Karpas-422 (cell line): ENCODE data around the gene CNTNAP3. TPM values are rescaled to one million over a fixed set of nuclear protein-coding genes. Genes with fewer than 3 reads are reported as not detected.
"Not testable (repeated sequence)": the region's sequence is repeated elsewhere in the genome, so short reads cannot be mapped to it uniquely, and the experiment has no call there.

ENCODE experiments used
- DNase-seq: peaks from one replicate; pipeline ENCODE4 v3.0.0-alpha.2; 2015
- H2AFZ ChIP-seq: fragments of 200-600 bp; sonication (generic); 2 replicates; pipeline ENCODE4 v1.6.1; 2014; ENCODE audit warnings: antibody characterized with exemption, low read length, mixed read lengths
- H3K27ac ChIP-seq: fragments of 200-600 bp; sonication (generic); 2 replicates; pipeline ENCODE4 v1.5.1; 2014; ENCODE audit warnings: mild to moderate bottlenecking, low read length, moderate library complexity
- H3K27me3 ChIP-seq: fragments of 200-600 bp; sonication (generic); 2 replicates; pipeline ENCODE4 v1.6.1; 2014; ENCODE audit warnings: low read length, mixed read lengths
- H3K36me3 ChIP-seq: fragments of 200-600 bp; sonication (generic); 2 replicates; pipeline ENCODE4 v1.6.1; 2014; ENCODE audit warnings: low read length, mixed read lengths; ENCODE audit not compliant: insufficient read depth
- H3K4me1 ChIP-seq: fragments of 200-600 bp; sonication (generic); 2 replicates; pipeline ENCODE4 v1.6.1; 2014; ENCODE audit warnings: mild to moderate bottlenecking, low read length, mixed read lengths
- H3K4me2 ChIP-seq: fragments of 200-600 bp; sonication (generic); 2 replicates; pipeline ENCODE4 v1.6.1; 2014; ENCODE audit warnings: low read length, low read depth, mild to moderate bottlenecking; ENCODE audit not compliant: poor library complexity, severe bottlenecking
- H3K4me3 ChIP-seq: fragments of 200-600 bp; sonication (generic); 2 replicates; pipeline ENCODE4 v1.5.1; 2014; ENCODE audit warnings: mild to moderate bottlenecking, antibody characterized with exemption, low read length, mixed read lengths
- H3K79me2 ChIP-seq: fragments of 200-600 bp; sonication (generic); 2 replicates; pipeline ENCODE4 v1.6.1; 2014; ENCODE audit warnings: mild to moderate bottlenecking, low read length, mixed read lengths
- H3K9ac ChIP-seq: fragments of 200-600 bp; sonication (generic); 2 replicates; pipeline ENCODE4 v1.6.0; 2014; ENCODE audit warnings: low read length
- H3K9me2 ChIP-seq: fragments of 200-600 bp; sonication (generic), shearing (Covaris generic); replicated peaks from 2 replicates; pipeline ENCODE4 v1.6.0; 2014; ENCODE audit warnings: mild to moderate bottlenecking, low read length, moderate library complexity; ENCODE audit not compliant: insufficient read depth
- H3K9me3 ChIP-seq: fragments of 300-700, 200-600 bp; sonication (generic); 2 replicates; pipeline ENCODE4 v1.6.1; 2014; ENCODE audit warnings: low read length, mixed read lengths
- H4K20me1 ChIP-seq: fragments of 200-600 bp; sonication (generic); 2 replicates; pipeline ENCODE4 v1.6.1; 2014; ENCODE audit warnings: mild to moderate bottlenecking, antibody characterized with exemption, low read length, low read depth; ENCODE audit not compliant: insufficient read depth
- total RNA-seq: library from RNA; depleted of rRNA; stranded (reverse); fragments of >200 nt; shearing (Covaris generic); gene quantifications from 2 replicates; pipeline ENCODE4 v1.2.3, GENCODE V29; 2014; ENCODE audit warnings: low replicate concordance; rRNA removed

CNTNAP3 gene
- not detected in 2 replicates for total RNA-seq

GRCh38 chr9:39287980-39288379 is at the start of gene CNTNAP3:
CNTNAP3 (minus strand) TSS chr9:39288167; CDS start chr9:39288064, 103 bp downstream.
- not testable (repeated sequence) for H4K20me1 ChIP-seq, H2AFZ ChIP-seq, H3K36me3 ChIP-seq, H3K79me2 ChIP-seq, H3K9me2 ChIP-seq, H3K9me3 ChIP-seq, H3K4me1 ChIP-seq, H3K9ac ChIP-seq, DNase-seq, H3K27ac ChIP-seq, H3K4me3 ChIP-seq, H3K27me3 ChIP-seq, H3K4me2 ChIP-seq

- not testable (repeated sequence) for H3K79me2 ChIP-seq, H3K9me3 ChIP-seq, H3K9me2 ChIP-seq, H3K4me1 ChIP-seq, H3K27me3 ChIP-seq, DNase-seq, H3K36me3 ChIP-seq, H2AFZ ChIP-seq, H3K4me2 ChIP-seq, H4K20me1 ChIP-seq, H3K27ac ChIP-seq, H3K4me3 ChIP-seq, H3K9ac ChIP-seq
Measured at GRCh38 chr9:39279995-39280394, 8.0 kb downstream of the CNTNAP3 start.

GRCh38 chr9:39242513-39242912 is 45.5 kb downstream of the CNTNAP3 start:
- not testable (repeated sequence) for H3K27me3 ChIP-seq, H4K20me1 ChIP-seq, H3K79me2 ChIP-seq, H3K4me1 ChIP-seq, H2AFZ ChIP-seq, H3K9me3 ChIP-seq, H3K4me2 ChIP-seq, H3K36me3 ChIP-seq, H3K27ac ChIP-seq, H3K9ac ChIP-seq, H3K4me3 ChIP-seq, DNase-seq, H3K9me2 ChIP-seq

- H3K9me2 ChIP-seq, H3K9ac ChIP-seq, H2AFZ ChIP-seq: not testable (repeated sequence)
Measured at GRCh38 chr9:39232130-39232991, 55.6 kb downstream of the CNTNAP3 start.

GRCh38 chr9:39215976-39216375 is 72.0 kb downstream of the CNTNAP3 start:
- not testable (repeated sequence) for H3K79me2 ChIP-seq, H3K9ac ChIP-seq, H3K4me1 ChIP-seq, H3K27ac ChIP-seq, H3K4me3 ChIP-seq, H3K9me2 ChIP-seq, H3K27me3 ChIP-seq, H3K36me3 ChIP-seq, H4K20me1 ChIP-seq, H2AFZ ChIP-seq, H3K4me2 ChIP-seq, H3K9me3 ChIP-seq, DNase-seq

More at GRCh38 chr9:39232130-39232991, 55.6 kb downstream of the CNTNAP3 start:
- H3K9me3 ChIP-seq, H4K20me1 ChIP-seq, H3K4me2 ChIP-seq, H3K27ac ChIP-seq, H3K79me2 ChIP-seq, DNase-seq, H3K4me3 ChIP-seq, H3K4me1 ChIP-seq, H3K36me3 ChIP-seq, H3K27me3 ChIP-seq: not testable (repeated sequence)

- H3K4me3 ChIP-seq, H3K79me2 ChIP-seq, H3K4me2 ChIP-seq, H3K27me3 ChIP-seq, H4K20me1 ChIP-seq, H3K9ac ChIP-seq, H2AFZ ChIP-seq, H3K4me1 ChIP-seq, H3K9me2 ChIP-seq, H3K27ac ChIP-seq, H3K36me3 ChIP-seq, H3K9me3 ChIP-seq, DNase-seq: not testable (repeated sequence)
Measured at GRCh38 chr9:39209773-39210172, 78.2 kb downstream of the CNTNAP3 start.

GRCh38 chr9:39206643-39207042 is 81.3 kb downstream of the CNTNAP3 start:
- H3K9me2 ChIP-seq, H3K9me3 ChIP-seq, H3K4me3 ChIP-seq, H3K4me2 ChIP-seq, H2AFZ ChIP-seq, H4K20me1 ChIP-seq, H3K27me3 ChIP-seq, H3K4me1 ChIP-seq, H3K9ac ChIP-seq, H3K36me3 ChIP-seq, H3K27ac ChIP-seq, H3K79me2 ChIP-seq, DNase-seq: not testable (repeated sequence)

- not testable (repeated sequence) for H3K27ac ChIP-seq, H2AFZ ChIP-seq, H4K20me1 ChIP-seq, H3K9me2 ChIP-seq, H3K36me3 ChIP-seq, H3K4me3 ChIP-seq, H3K27me3 ChIP-seq, H3K9ac ChIP-seq, H3K79me2 ChIP-seq, H3K4me2 ChIP-seq, H3K9me3 ChIP-seq, DNase-seq, H3K4me1 ChIP-seq
Measured at GRCh38 chr9:39205842-39206241, 82.1 kb downstream of the CNTNAP3 start.
